Middle frontal gyrus (tissue), 1 donor: ENCODE data around the gene CAPN9.
"Not testable (repeated sequence)": the region's sequence is repeated elsewhere in the genome, so short reads cannot be mapped to it uniquely, and the experiment has no call there.

Experiments
- DNase-seq: peaks from one replicate; pipeline ENCODE4 v3.0.0-alpha.2; 2015; ENCODE audit warnings: low spot score; ENCODE audit errors: extremely low spot score

CAPN9 gene

DNA sequence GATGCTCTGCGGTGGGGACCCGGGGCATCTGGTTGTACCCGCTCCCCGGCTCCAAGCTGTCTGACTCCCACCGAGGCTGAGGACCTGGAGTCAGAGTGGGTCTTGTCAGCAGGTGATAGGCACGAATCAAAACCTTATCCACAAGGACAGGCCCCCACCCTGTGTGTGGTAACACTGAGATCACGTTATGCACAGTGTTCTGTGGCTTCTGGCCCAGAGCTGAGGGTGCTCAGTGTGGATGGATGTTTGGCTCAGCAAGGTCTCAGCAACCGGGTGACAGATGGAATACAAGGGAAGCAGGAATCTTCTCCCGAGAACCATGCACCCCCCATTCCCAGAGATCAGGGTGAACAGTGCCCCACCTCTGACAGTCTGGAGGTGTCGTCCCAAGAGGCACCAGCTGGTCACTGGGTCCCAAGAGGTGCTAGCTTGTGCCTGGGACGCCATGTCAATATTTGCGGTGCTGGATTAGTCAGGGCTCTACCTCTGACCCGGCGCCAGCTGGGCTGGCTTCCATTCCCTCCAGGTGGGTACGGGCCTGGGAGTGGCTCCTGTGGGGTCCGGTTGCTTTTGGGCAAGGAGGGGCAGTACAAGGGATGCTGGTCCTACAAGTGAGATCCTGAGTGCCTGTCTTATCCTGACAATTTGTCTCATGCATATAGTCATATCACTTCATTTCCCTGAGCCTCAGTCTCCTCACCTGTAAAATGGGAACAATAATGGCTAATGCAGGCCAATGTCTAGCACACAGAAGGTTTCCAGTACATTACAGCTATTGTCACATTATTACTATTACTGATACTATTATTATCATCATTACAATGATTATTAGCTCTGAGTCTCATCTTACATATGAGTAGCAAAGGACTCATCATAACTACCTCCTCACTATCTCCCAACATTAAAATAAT, 957 bp downstream of the CAPN9 start:
- no peak for DNase-seq

- no peak for DNase-seq
Observed at GRCh38 chr1:230749150-230749549, 2.0 kb downstream of the CAPN9 start.

DNA sequence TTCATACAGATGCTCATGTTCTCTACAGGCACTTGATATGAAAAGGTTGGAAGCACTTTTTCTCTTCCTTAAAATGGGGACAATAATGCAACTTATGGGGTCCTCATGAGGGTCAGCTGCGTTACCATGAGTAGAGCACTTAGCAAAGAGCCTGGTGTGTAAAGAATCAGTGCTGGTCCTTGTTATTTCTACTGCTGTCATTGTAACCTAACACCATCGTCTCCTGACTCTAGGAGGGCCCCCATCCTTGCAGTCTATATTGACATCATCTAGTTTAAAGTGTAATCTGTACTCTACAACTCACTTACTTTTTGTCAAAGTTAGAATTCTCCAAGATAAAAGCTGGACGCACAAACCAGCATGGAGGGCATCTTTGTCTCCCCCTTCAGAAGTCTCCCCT, 2.4 kb downstream of the CAPN9 start:
- DNase-seq: no peak

GRCh38 chr1:230750576-230750975, 3.4 kb downstream of the CAPN9 start:
- DNase-seq: no peak

GRCh38 chr1:230750986-230751625, 3.9 kb downstream of the CAPN9 start:
- DNase-seq: no peak

DNA sequence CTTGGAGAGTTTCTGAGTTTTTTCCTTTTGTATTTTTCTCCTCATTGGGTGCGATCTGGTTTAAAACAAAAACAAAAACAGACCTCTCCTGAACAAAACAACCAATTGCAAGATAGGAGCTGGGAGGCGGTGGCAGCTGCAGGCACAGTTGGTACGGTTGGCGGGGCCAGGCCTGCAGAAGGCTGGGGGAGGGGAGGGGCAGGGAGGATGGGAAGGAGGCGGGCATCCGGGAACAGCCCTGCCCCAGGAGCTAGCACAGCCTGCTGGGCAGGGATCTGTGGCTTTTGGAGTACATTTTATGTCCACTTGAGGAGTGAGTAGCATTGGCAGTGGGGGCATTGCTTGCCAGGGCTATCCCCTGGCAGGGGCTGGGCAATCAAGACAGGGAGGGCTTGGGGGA, 5.2 kb downstream of the CAPN9 start:
- peak; percentile 66 for DNase-seq

DNA sequence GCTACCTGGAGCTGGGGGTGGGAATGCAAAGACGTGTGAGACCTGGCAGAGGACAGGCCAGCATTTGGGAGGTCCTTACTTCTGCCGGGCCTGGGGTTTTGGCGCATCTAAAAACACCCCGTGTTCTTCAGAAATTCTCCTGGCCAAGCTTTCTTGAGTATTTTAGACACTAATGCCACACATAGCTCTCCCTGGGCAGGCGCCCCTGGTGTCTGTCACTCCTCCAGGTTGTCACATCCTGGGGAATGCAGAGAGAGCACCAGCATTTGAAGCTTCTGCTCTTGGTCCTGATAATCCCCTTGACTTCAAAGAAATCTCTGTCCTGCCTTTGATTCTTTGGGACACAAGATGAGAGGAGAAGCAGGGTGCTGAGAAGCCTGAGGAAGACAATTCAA, 6.0 kb downstream of the CAPN9 start:
- DNase-seq: no peak

- DNase-seq: no peak
Observed at GRCh38 chr1:230753586-230754251, 6.5 kb downstream of the CAPN9 start.

DNA sequence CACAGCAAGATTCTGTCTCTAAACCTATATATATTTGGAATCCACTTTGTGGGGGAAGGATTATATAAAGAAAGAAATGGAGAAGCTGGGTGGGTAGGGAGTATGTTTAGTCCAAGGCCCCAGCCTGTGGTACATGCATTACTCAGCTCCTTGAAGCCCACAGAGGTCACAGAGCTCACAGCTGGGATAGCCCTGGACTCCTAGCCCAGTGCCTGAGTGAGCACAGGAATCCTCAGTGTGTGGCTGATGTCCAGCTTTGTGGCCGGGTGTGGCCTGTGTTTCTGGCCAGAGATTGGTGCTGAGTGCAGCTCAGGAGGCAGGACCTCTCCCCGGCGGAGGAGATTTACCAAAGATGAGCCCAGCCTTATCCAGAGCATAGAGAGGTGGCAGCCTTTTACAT, 7.6 kb downstream of the CAPN9 start:
- no peak for DNase-seq

DNA sequence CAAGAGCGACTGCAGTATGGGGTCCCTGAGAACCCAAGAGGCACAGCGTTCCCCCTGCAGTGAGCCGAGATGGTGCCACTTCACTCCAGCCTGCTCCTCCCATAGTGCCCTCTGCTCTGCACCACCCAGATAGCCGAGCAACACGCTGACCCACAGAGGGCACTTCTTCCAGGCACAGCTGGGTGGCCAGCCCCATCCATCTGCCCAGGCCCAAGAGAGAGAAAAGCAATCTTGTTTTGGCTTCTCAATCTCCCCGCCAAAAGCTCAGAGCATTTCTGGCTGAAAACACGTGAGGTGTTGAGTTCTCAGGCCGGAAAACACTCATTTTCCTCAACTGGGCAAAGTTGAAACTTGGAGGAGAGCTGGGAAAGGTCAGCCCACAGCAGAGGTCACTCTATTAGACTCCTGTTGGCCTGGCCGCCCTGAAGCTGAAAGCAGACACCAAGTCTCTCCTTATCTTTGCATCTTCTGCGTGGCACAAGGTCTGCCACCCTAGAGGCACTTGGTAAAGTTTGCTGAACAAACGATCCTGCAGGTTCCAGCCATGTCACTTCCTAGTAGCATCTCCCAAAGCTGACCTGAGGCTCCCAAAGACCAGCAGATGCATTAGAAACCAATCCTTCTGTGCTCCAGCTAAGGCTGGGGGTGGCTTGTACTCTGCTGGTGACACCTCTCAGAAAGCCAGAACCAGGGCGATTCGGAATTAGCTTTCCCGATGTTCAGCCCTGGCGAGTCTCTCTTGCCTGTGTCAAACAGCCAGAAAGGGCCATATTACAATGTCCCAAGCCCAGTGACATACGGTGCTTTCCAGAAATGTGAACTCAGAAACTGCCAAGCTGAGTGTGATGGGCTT, 10.9 kb downstream of the CAPN9 start:
- no peak for DNase-seq

DNA sequence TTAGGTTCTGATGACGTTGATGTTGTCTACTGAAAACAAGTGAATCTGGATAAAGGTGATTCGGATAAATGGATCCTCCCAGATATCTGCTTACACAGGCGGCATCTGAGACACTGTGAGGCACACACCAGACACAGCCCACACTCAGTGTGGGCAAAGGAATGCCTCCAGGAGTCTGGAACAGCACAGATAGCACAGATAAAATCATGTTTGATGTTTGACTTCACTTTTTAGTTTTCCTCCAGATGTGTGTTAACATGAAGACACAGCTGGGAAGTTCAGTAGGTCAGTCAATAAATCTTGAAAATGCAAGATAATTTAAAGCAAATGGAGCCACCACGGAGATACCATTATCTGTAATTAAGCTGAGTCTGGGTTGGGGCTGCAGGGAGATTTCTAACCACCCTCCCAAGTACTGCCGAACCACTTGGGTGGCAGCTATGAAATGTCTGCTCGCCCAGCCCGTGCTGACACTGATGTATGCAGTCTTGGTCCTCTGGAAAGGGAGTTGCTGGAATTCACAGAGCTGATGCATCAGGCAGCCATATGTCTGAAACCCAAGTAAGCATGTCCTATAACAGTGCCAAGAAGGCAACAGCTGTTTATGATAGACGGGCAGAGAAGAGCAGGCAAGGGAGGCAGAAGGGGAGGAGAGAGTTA, 11.7 kb downstream of the CAPN9 start:
- DNase-seq: no peak

GRCh38 chr1:230759369-230760065, 12.3 kb downstream of the CAPN9 start:
- DNase-seq: no peak

GRCh38 chr1:230760360-230760827, 13.2 kb downstream of the CAPN9 start:
- no peak for DNase-seq

GRCh38 chr1:230761443-230762167, 14.4 kb downstream of the CAPN9 start:
- DNase-seq: no peak

DNA sequence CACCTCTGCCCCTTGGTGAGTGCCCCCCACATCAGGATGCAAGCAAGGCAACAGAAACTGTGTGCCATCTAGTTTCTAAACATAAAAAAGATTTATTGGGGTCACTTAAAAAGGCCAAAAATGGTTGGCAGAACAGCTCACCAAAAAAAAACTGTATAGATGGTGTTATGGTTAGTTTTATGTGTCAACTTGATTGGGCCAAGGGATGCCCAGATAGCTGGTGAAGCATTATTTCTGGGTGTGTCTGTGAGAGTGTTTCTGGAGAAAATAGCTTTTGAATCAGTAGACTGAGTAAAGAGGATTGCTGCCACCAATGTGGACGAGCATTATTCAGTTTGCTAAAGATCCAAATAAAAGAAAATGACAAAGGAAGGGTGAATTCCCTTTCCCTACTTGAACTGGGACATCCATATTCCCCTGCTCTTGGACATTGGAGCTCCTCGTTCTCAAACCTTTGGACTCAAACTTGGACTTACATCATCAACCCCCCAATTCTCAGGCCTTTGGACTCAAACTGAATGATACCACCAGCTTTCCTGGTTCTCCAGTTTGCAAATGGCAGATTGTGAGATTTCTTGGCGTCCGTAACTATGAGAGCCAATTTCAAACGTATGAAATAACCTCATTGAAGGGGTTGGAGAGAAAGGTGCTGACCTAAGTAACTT, 16.9 kb downstream of the CAPN9 start:
- DNase-seq: no peak

- no peak for DNase-seq
Observed at GRCh38 chr1:230766318-230766717, 19.1 kb downstream of the CAPN9 start.

- DNase-seq: not testable (repeated sequence)
Observed at GRCh38 chr1:230767859-230768612, 20.8 kb downstream of the CAPN9 start.

DNA sequence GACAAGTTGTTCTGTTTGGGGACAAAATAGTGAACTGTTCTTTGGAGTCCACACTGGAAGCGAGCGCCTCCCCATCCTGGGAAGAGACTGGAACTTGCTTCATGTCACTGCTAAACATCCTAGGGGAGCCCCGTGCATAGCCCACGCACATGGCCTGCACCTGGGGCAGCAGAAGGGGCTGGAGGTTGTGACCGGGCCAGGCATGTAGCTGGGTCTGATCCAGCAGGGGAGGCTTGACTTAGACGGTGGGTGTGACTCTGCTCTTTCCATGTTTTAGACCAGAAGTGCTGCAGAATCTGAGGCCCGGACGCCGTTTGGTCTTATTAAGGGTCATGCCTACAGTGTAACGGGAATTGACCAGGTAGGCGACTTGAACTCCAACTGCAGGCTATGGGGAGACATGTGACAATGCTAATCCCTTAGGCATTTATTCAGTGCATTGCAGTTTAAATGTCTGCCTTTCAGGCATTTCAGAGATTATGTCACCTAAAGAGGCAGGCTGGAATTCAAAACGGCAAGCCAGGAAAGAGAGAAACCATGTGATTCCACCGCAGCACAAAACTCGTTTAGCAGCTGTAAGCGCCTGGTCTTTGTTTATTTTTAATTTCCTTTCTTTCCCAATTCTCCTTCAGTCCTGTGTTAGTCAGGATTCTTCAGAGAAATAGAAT, 21.8 kb downstream of the CAPN9 start:
- no peak for DNase-seq
